ENCODE measurements around the gene ADNP.

GRCh38 chr20:50920997-50921396 lies 10.2 kb downstream of the ADNP start:
- no peak for TF ChIP-seq CTCF (conservative IDR thresholded peaks at IDR 0.05; ENCODE audit: low read depth, low read length)
- TF ChIP-seq EZH2 (IDR thresholded peaks at IDR 0.05; ENCODE audit: low read length, unreplicated experiment): no peak
- no peak for TF ChIP-seq EZH2phosphoT487 (IDR thresholded peaks at IDR 0.05; ENCODE audit: borderline replicate concordance, low read length)
